Endothelial cell of umbilical vein (primary cell): ENCODE data around the gene DZIP1.

Source experiments
- POLR2AphosphoS5 ChIP-seq: IDR thresholded peaks from 2 replicates; pipeline ENCODE4 v1.6.1; 2012; ENCODE audit warnings: low read depth, mild to moderate bottlenecking, control low read depth, low read length, moderate library complexity; ENCODE audit not compliant: insufficient read depth
- TF ChIP-seq, protein P1 (sequence below), 2 donors: IDR thresholded peaks; 1 replicate in 1 of 2; 2 replicates in 1 of 2; pipeline ENCODE4 v1.5.1; 2011; ENCODE audit warnings: low read length in 2 of 2, mild to moderate bottlenecking in 2 of 2, moderate library complexity in 2 of 2, control low read depth in 1 of 2, inconsistent platforms in 1 of 2, low read depth in 1 of 2; ENCODE audit not compliant: insufficient read depth in 1 of 2; ENCODE audit errors: extremely low read depth in 1 of 2

DNA sequence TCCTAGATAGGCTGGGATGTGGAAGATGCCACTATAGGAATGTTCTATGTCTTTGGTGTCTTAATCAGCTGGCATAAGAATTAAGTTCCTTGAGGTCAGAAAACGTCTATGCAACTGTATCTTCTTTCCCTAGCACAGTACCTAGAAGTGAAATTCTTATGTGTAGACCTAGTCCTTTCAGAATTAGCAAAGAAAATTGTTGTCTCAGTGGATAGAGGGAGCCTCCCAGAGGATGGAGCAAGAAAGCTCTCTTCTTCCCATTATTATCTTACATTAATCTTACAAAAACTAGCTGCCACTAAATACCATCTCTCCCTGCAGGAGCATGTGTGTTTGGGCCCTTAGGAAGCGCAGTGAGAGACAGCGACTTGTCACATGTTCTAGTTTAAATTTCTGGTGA is 80.4 kb downstream of the DZIP1 start:
- TF ChIP-seq, protein P1, sequence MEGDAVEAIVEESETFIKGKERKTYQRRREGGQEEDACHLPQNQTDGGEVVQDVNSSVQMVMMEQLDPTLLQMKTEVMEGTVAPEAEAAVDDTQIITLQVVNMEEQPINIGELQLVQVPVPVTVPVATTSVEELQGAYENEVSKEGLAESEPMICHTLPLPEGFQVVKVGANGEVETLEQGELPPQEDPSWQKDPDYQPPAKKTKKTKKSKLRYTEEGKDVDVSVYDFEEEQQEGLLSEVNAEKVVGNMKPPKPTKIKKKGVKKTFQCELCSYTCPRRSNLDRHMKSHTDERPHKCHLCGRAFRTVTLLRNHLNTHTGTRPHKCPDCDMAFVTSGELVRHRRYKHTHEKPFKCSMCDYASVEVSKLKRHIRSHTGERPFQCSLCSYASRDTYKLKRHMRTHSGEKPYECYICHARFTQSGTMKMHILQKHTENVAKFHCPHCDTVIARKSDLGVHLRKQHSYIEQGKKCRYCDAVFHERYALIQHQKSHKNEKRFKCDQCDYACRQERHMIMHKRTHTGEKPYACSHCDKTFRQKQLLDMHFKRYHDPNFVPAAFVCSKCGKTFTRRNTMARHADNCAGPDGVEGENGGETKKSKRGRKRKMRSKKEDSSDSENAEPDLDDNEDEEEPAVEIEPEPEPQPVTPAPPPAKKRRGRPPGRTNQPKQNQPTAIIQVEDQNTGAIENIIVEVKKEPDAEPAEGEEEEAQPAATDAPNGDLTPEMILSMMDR (IDR thresholded peaks at IDR 0.05; ENCODE audit: extremely low read depth in 1 of 2, insufficient read depth in 1 of 2, low read depth in 1 of 2, low read length in 2 of 2) = no peak
- TF ChIP-seq POLR2AphosphoS5 = no peak
